HEK293 (cell line): Measurements from ENCODE around the gene CATSPERD.

ENCODE experiments used
- BCL11A ChIP-seq: fragments of 450-650 bp; formaldehyde crosslinking; IDR thresholded peaks from 2 replicates; pipeline ENCODE4 v1.5.1; 2016; ENCODE audit warnings: low read depth, missing biosample characterization, missing genetic modification characterization
- ELK4 ChIP-seq: IDR thresholded peaks from 2 replicates; pipeline ENCODE4 v1.6.1; 2011; ENCODE audit warnings: mild to moderate bottlenecking, low read depth, low read length, borderline replicate concordance
- GLI4 ChIP-seq: fragments of 450-650 bp; formaldehyde crosslinking; IDR thresholded peaks from 2 replicates; pipeline ENCODE4 v1.5.1; 2016; ENCODE audit warnings: missing biosample characterization, missing genetic modification characterization
- GLIS2 ChIP-seq: fragments of 450-650 bp; formaldehyde crosslinking; IDR thresholded peaks from 2 replicates; pipeline ENCODE4 v1.5.1; 2016; ENCODE audit warnings: missing biosample characterization, missing genetic modification characterization
- MZF1 ChIP-seq: fragments of 450-650 bp; formaldehyde crosslinking; IDR thresholded peaks from 2 replicates; pipeline ENCODE4 v1.5.1; 2017; ENCODE audit warnings: missing biosample characterization, missing genetic modification characterization, borderline replicate concordance
- OSR2 ChIP-seq: fragments of 450-650 bp; formaldehyde crosslinking; IDR thresholded peaks from 2 replicates; pipeline ENCODE4 v1.5.1; 2016; ENCODE audit warnings: missing biosample characterization, missing genetic modification characterization
- PRDM1 ChIP-seq: fragments of 450-650 bp; formaldehyde crosslinking; IDR thresholded peaks from 2 replicates; pipeline ENCODE4; 2016; ENCODE audit warnings: missing biosample characterization, missing genetic modification characterization
- YY2 ChIP-seq: fragments of 450-650 bp; formaldehyde crosslinking; IDR thresholded peaks from 2 replicates; pipeline ENCODE4 v1.5.1; 2016; ENCODE audit warnings: missing biosample characterization, missing genetic modification characterization
- ZBTB1 ChIP-seq: fragments of 450-650 bp; formaldehyde crosslinking; IDR thresholded peaks from 2 replicates; pipeline ENCODE4 v1.5.1; 2016; ENCODE audit warnings: missing biosample characterization, missing genetic modification characterization
- ZBTB17 ChIP-seq: fragments of 450-650 bp; formaldehyde crosslinking; IDR thresholded peaks from 2 replicates; pipeline ENCODE4 v1.5.1; 2016; ENCODE audit warnings: missing biosample characterization, missing genetic modification characterization
- ZBTB20 ChIP-seq: fragments of 450-650 bp; formaldehyde crosslinking; IDR thresholded peaks from 2 replicates; pipeline ENCODE4 v1.5.1; 2016; ENCODE audit warnings: missing biosample characterization, missing genetic modification characterization
- ZFP3 ChIP-seq: fragments of 450-650 bp; formaldehyde crosslinking; IDR thresholded peaks from 2 replicates; pipeline ENCODE4 v1.5.1; 2016; ENCODE audit warnings: low read depth, missing biosample characterization, missing genetic modification characterization
- ZFP37 ChIP-seq: fragments of 450-650 bp; formaldehyde crosslinking; IDR thresholded peaks from 2 replicates; pipeline ENCODE4 v1.5.1; 2016; ENCODE audit warnings: missing biosample characterization, missing genetic modification characterization
- ZFP41 ChIP-seq: fragments of 450-650 bp; formaldehyde crosslinking; IDR thresholded peaks from 2 replicates; pipeline ENCODE4 v1.5.1; 2016; ENCODE audit warnings: missing biosample characterization, missing genetic modification characterization, borderline replicate concordance
- ZFP69B ChIP-seq: fragments of 450-650 bp; formaldehyde crosslinking; IDR thresholded peaks from 2 replicates; pipeline ENCODE4 v1.5.1; 2016; ENCODE audit warnings: missing biosample characterization, missing genetic modification characterization
- ZNF10 ChIP-seq: fragments of 450-650 bp; formaldehyde crosslinking; IDR thresholded peaks from 2 replicates; pipeline ENCODE4 v1.5.1; 2017; ENCODE audit warnings: missing biosample characterization, missing genetic modification characterization
- ZNF133 ChIP-seq: fragments of 450-650 bp; formaldehyde crosslinking; IDR thresholded peaks from 2 replicates; pipeline ENCODE4 v1.5.1; 2016; ENCODE audit warnings: missing biosample characterization, missing genetic modification characterization
- ZNF174 ChIP-seq: fragments of 450-650 bp; formaldehyde crosslinking; IDR thresholded peaks from 2 replicates; pipeline ENCODE4 v1.5.0; 2017; ENCODE audit warnings: missing biosample characterization, mild to moderate bottlenecking, missing genetic modification characterization
- ZNF2 ChIP-seq: fragments of 450-650 bp; formaldehyde crosslinking; IDR thresholded peaks from 2 replicates; pipeline ENCODE4 v1.5.1; 2016; ENCODE audit warnings: missing biosample characterization, missing genetic modification characterization
- ZNF214 ChIP-seq: fragments of 450-650 bp; formaldehyde crosslinking; IDR thresholded peaks from 2 replicates; pipeline ENCODE4 v1.5.1; 2017; ENCODE audit warnings: missing biosample characterization, mild to moderate bottlenecking, missing genetic modification characterization, borderline replicate concordance
- ZNF248 ChIP-seq: fragments of 450-650 bp; formaldehyde crosslinking; IDR thresholded peaks from 2 replicates; pipeline ENCODE4 v1.5.1; 2017; ENCODE audit warnings: missing biosample characterization, missing genetic modification characterization
- ZNF292 ChIP-seq: fragments of 450-650 bp; formaldehyde crosslinking; IDR thresholded peaks from 2 replicates; pipeline ENCODE4 v1.5.1; 2016; ENCODE audit warnings: low read depth, missing biosample characterization, missing genetic modification characterization, borderline replicate concordance
- ZNF324 ChIP-seq: fragments of 450-650 bp; formaldehyde crosslinking; IDR thresholded peaks from 2 replicates; pipeline ENCODE4 v1.5.1; 2016; ENCODE audit warnings: missing biosample characterization, missing genetic modification characterization
- ZNF362 ChIP-seq: fragments of 450-650 bp; formaldehyde crosslinking; IDR thresholded peaks from 2 replicates; pipeline ENCODE4 v1.5.1; 2016; ENCODE audit warnings: missing biosample characterization, missing genetic modification characterization
- ZNF37A ChIP-seq: fragments of 450-650 bp; IDR thresholded peaks from 2 replicates; pipeline ENCODE4 v1.5.1; 2018; ENCODE audit warnings: missing biosample characterization, missing genetic modification characterization
- ZNF510 ChIP-seq: fragments of 450-650 bp; formaldehyde crosslinking; IDR thresholded peaks from 2 replicates; pipeline ENCODE4 v1.5.1; 2018; ENCODE audit warnings: mild to moderate bottlenecking, missing genetic modification characterization, missing biosample characterization; ENCODE audit not compliant: insufficient replicate concordance
- ZNF521 ChIP-seq: fragments of 450-650 bp; formaldehyde crosslinking; IDR thresholded peaks from 2 replicates; pipeline ENCODE4 v1.5.1; 2017; ENCODE audit warnings: missing biosample characterization, mild to moderate bottlenecking, missing genetic modification characterization
- ZNF548 ChIP-seq: fragments of 450-650 bp; formaldehyde crosslinking; IDR thresholded peaks from 2 replicates; pipeline ENCODE4 v1.5.1; 2016; ENCODE audit warnings: missing biosample characterization, missing genetic modification characterization
- ZNF558 ChIP-seq: fragments of 450-650 bp; formaldehyde crosslinking; IDR thresholded peaks from 2 replicates; pipeline ENCODE4 v1.5.1; 2016; ENCODE audit warnings: missing biosample characterization, missing genetic modification characterization
- ZNF560 ChIP-seq: fragments of 450-650 bp; formaldehyde crosslinking; IDR thresholded peaks from 2 replicates; pipeline ENCODE4 v1.5.1; 2017; ENCODE audit warnings: missing biosample characterization, missing genetic modification characterization, borderline replicate concordance
- ZNF610 ChIP-seq: fragments of 450-650 bp; formaldehyde crosslinking; IDR thresholded peaks from 2 replicates; pipeline ENCODE4 v1.5.1; 2016; ENCODE audit warnings: missing biosample characterization, missing genetic modification characterization, borderline replicate concordance
- ZNF623 ChIP-seq: fragments of 450-650 bp; formaldehyde crosslinking; IDR thresholded peaks from 2 replicates; pipeline ENCODE4 v1.5.1; 2016; ENCODE audit warnings: missing biosample characterization, missing genetic modification characterization
- ZNF624 ChIP-seq: fragments of 450-650 bp; formaldehyde crosslinking; IDR thresholded peaks from 2 replicates; pipeline ENCODE4 v1.5.1; 2017; ENCODE audit warnings: missing biosample characterization, missing genetic modification characterization
- ZNF626 ChIP-seq: fragments of 450-650 bp; sonication (Bioruptor Pico); formaldehyde crosslinking; IDR thresholded peaks from 2 replicates; pipeline ENCODE4 v1.5.1; 2018; ENCODE audit warnings: missing biosample characterization, missing genetic modification characterization, inconsistent platforms
- ZNF645 ChIP-seq: fragments of 450-650 bp; formaldehyde crosslinking; IDR thresholded peaks from 2 replicates; pipeline ENCODE4; 2016; ENCODE audit warnings: missing biosample characterization, missing genetic modification characterization
- ZNF670 ChIP-seq: fragments of 450-650 bp; formaldehyde crosslinking; IDR thresholded peaks from 2 replicates; pipeline ENCODE4 v1.5.1; 2016; ENCODE audit warnings: missing biosample characterization, missing genetic modification characterization, low read depth
- ZNF843 ChIP-seq: fragments of 450-650 bp; formaldehyde crosslinking; IDR thresholded peaks from 2 replicates; pipeline ENCODE4 v1.5.1; 2016; ENCODE audit warnings: missing biosample characterization, missing genetic modification characterization
- TF ChIP-seq, protein P1 (sequence below): fragments of 450-650 bp; formaldehyde crosslinking; IDR thresholded peaks from 2 replicates; pipeline ENCODE4 v1.5.1; 2016; ENCODE audit warnings: missing biosample characterization, missing genetic modification characterization

Gene CATSPERD

GRCh38 chr19:5719961-5720790 lies at the start of gene CATSPERD, which contains the start of gene LONP1 (continued):
- TF ChIP-seq ZNF362 (tag by site-specific recombination) (no peak), ZNF510 (tag by site-specific recombination) (no peak), ZFP69B (tag by site-specific recombination) (no peak), ZNF2 (tag by site-specific recombination) (peak; percentile 69), GLIS2 (no peak), ZNF558 (no peak), ZNF624 (no peak), ZNF521 (tag by site-specific recombination) (no peak), ZFP3 (tag by site-specific recombination) (no peak), ZNF324 (tag by site-specific recombination) (no peak), MZF1 (tag by site-specific recombination) (no peak), OSR2 (peak; percentile 55; the same call in 1 of the 2 replicates), PRDM1 (tag by site-specific recombination) (no peak), ZFP37 (tag by site-specific recombination) (0 out of 2 replicates have a peak, but pooled peaks have one; percentile 17), BCL11A (tag by site-specific recombination) (no peak), ZNF292 (tag by site-specific recombination) (no peak), ZNF174 (tag by site-specific recombination) (no peak), ZNF670 (tag by site-specific recombination) (no peak), GLI4 (tag by site-specific recombination) (no peak), ZNF248 (tag by site-specific recombination) (no peak), ZNF548 (tag by site-specific recombination) (no peak), YY2 (tag by site-specific recombination) (peak; percentile 97), ZNF843 (tag by site-specific recombination) (peak; percentile 41; the same call in 1 of the 2 replicates), ELK4 (no peak), ZNF560 (tag by site-specific recombination) (no peak), ZBTB20 (no peak), ZNF37A (no peak), ZNF10 (no peak), ZNF626 (tag by site-specific recombination) (no peak), ZNF610 (tag by site-specific recombination) (peak; percentile 96), ZBTB17 (peak; percentile 76), ZBTB1 (tag by site-specific recombination) (no peak), ZNF623 (tag by site-specific recombination) (no peak), ZNF133 (tag by site-specific recombination) (no peak), ZNF645 (tag by site-specific recombination) (no peak), ZFP41 (tag by site-specific recombination) (no peak), ZNF214 (tag by site-specific recombination) (no peak)
- TF ChIP-seq, protein P1, sequence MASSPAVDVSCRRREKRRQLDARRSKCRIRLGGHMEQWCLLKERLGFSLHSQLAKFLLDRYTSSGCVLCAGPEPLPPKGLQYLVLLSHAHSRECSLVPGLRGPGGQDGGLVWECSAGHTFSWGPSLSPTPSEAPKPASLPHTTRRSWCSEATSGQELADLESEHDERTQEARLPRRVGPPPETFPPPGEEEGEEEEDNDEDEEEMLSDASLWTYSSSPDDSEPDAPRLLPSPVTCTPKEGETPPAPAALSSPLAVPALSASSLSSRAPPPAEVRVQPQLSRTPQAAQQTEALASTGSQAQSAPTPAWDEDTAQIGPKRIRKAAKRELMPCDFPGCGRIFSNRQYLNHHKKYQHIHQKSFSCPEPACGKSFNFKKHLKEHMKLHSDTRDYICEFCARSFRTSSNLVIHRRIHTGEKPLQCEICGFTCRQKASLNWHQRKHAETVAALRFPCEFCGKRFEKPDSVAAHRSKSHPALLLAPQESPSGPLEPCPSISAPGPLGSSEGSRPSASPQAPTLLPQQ (tag by site-specific recombination): 0 out of 2 replicates have a peak, but pooled peaks have one; percentile 44
